ENCODE data around the gene ENPP3. TPM values are rescaled to one million over a fixed set of nuclear protein-coding genes. Genes with fewer than 3 reads are reported as not detected.

The ENPP3 gene
- total and polyA plus RNA-seq, 8 donors, result 0.31 to 13.0 (median 0.61) TPM; not detected in 2

DNA sequence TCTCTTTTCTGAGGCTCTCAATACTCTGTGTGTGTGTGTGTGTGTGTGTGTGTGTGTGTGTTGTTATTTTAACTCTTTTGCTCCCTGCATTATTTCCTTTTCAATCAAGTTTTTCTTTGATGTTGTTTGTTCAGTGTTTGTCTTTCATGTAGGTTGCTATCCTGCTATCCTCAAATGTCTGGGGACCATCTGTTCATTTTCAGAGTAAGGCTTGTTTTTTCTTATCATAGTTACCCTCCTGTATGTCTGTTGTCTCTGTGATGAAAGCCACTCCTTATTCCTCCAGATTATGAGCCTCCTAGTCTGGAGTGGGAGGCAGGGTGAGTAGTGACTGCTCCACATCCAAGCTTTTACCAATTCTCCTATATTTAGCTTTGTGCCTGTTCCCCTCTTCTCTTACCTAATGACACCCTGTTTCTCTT, 9.2 kb downstream of the ENPP3 start:
- no peak overlapping the region for H3K4me3 ChIP-seq
- no peaks in the 10 kb centered on the region for H3K9me3 ChIP-seq
- TF ChIP-seq, protein P1, sequence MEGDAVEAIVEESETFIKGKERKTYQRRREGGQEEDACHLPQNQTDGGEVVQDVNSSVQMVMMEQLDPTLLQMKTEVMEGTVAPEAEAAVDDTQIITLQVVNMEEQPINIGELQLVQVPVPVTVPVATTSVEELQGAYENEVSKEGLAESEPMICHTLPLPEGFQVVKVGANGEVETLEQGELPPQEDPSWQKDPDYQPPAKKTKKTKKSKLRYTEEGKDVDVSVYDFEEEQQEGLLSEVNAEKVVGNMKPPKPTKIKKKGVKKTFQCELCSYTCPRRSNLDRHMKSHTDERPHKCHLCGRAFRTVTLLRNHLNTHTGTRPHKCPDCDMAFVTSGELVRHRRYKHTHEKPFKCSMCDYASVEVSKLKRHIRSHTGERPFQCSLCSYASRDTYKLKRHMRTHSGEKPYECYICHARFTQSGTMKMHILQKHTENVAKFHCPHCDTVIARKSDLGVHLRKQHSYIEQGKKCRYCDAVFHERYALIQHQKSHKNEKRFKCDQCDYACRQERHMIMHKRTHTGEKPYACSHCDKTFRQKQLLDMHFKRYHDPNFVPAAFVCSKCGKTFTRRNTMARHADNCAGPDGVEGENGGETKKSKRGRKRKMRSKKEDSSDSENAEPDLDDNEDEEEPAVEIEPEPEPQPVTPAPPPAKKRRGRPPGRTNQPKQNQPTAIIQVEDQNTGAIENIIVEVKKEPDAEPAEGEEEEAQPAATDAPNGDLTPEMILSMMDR (IDR thresholded peaks at IDR 0.05), result no peak
- TF ChIP-seq POLR2A (IDR thresholded peaks at IDR 0.05), result no peak
- TF ChIP-seq POLR2AphosphoS5 (IDR thresholded peaks at IDR 0.05), result no peak
- TF ChIP-seq EP300 (IDR thresholded peaks at IDR 0.05), result no peak
- DNase-seq, result no peak
- H3K27ac ChIP-seq, result no peak overlapping the region
- no peaks in the 10 kb centered on the region for H3K36me3 ChIP-seq
- no peaks in the 10 kb centered on the region for H3K27me3 ChIP-seq
- H3K4me1 ChIP-seq, result peaks cover 0 to 7% (median 3%) of the 10 kb centered on the region in 4 donors
- intact Hi-C loops (cut with DNase I; ENCODE audit: low total_unique reads), result no loop called here

DNA sequence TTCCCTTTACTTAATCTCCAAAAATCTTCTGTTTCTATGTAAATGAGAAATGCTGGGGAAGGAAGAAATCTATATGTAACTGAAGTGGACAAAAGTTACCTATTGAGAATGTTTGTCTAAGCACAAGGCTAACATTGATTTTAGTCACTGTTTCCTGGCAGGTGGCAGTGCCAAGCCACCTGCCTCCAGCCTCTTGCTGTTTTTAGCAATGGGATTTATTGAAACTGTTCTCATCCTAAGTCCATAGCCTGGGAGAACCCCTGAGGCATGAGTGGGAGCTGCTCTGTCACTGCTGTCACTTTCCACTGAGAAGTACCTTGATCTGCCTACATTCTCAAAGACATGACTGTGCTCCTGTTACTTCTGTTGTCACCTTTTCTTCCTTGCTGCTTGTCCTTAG, 14.7 kb downstream of the ENPP3 start:
- no peak overlapping the region for H3K4me3 ChIP-seq
- intact Hi-C loops (cut with DNase I; ENCODE audit: low total_unique reads), result no loop called here
- no peaks in the 10 kb centered on the region for H3K36me3 ChIP-seq
- H3K9me3 ChIP-seq, result no peaks in the 10 kb centered on the region
- TF ChIP-seq POLR2A (IDR thresholded peaks at IDR 0.05), result no peak
- peak in 1 of 3 donors; percentile 11 for TF ChIP-seq POLR2AphosphoS5 (IDR thresholded peaks at IDR 0.05)
- DNase-seq, result peak; percentile 50 to 73
- H3K4me1 ChIP-seq, result peaks cover 0 to 25% (median 17%) of the 10 kb centered on the region in 4 donors
- no peaks in the 10 kb centered on the region for H3K27me3 ChIP-seq
- H3K27ac ChIP-seq, result peak overlapping the region; percentile 62 to 75 (median 73)

DNA sequence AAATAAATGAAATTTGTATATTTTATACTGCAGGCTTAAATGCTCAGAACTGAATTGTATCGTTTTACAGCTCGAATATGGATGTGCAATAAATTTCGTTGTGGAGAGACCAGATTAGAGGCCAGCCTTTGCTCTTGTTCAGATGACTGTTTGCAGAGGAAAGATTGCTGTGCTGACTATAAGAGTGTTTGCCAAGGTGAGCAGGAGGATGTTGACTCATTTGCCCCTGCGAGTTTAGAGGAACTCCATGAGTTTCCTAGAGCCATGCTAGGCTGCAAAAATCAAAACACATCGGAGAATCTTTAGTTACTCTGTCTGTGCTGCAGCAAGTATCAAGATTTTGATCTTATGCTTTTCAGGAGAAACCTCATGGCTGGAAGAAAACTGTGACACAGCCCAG, 15.4 kb downstream of the ENPP3 start:
- intact Hi-C loops (cut with DNase I; ENCODE audit: low total_unique reads), result no loop called here
- 16 to 32% (median 23%) methylated on average over 5 of the region's 5 CpGs for WGBS, 5 donors
- Histone ChIP-seq H3K27me3 (no peaks in the 10 kb centered on the region), H3K4me1 (peaks cover 0 to 25% (median 17%) of the 10 kb centered on the region in 4 donors), H3K36me3 (no peaks in the 10 kb centered on the region), H3K9me3 (no peaks in the 10 kb centered on the region), H3K4me3 (no peak overlapping the region), H3K27ac (peak overlapping the region; percentile 52 to 75 (median 65))
- no peak for TF ChIP-seq POLR2AphosphoS5 (IDR thresholded peaks at IDR 0.05)
- no peak for TF ChIP-seq EP300 (IDR thresholded peaks at IDR 0.05)
- no peak for TF ChIP-seq POLR2A (IDR thresholded peaks at IDR 0.05)
- TF ChIP-seq, protein P1 (IDR thresholded peaks at IDR 0.05), result no peak
- peak in 1 of 2 donors; percentile 32 for DNase-seq

DNA sequence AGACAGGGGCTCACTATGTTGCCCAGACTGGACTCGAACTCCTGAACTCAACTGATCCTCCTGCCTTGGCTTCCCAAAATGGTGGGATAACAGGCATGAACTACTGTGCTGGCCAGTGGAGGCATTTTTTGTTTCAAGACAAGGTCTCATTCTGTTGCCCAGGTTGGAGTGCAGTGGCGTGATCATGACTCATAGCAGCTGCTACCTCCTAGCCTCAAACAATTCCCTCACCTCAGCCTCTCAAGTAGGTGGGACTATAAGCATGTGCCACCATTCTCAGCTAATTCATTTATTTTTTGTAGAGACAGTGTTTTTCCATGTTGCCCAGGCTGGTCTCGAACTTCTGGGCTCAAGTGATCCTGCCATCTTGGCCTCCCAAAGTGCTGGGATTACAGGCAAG, 17.2 kb downstream of the ENPP3 start:
- no peaks in the 10 kb centered on the region for H3K27me3 ChIP-seq
- H3K9me3 ChIP-seq, result no peaks in the 10 kb centered on the region
- peaks cover 0 to 25% (median 17%) of the 10 kb centered on the region in 4 donors for H3K4me1 ChIP-seq
- H3K36me3 ChIP-seq, result no peaks in the 10 kb centered on the region
- TF ChIP-seq POLR2AphosphoS5 (IDR thresholded peaks at IDR 0.05) (no peak), EP300 (IDR thresholded peaks at IDR 0.05) (no peak), POLR2A (IDR thresholded peaks at IDR 0.05) (no peak)
- TF ChIP-seq, protein P1 (IDR thresholded peaks at IDR 0.05), result no peak
- intact Hi-C loops (cut with DNase I; ENCODE audit: low total_unique reads), result no loop called here
- H3K27ac ChIP-seq, result no peak overlapping the region
- 91 to 95% (median 95%) methylated on average over 3 of the region's 3 CpGs for WGBS, 5 donors
- no peak for DNase-seq
- H3K4me3 ChIP-seq, result no peak overlapping the region

DNA sequence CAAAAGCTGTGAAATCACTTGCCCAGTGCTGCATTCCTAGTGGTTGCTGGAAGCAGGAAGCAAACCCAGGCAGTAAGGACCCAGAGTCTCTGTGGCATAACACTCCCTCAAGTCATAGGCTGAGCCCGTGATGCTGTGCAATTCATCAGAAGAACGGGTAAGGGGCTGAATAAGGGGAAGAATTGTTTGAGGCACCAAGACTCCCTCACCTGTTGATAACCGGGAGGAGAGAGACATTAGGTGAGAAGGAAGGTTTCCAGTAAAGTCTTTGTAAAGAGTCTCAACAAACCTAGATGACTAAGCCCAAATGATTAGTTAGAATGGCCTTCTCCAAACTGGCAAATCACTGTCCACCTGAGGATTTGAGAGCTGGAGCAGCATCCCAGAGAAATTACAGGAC, 18.3 kb downstream of the ENPP3 start:
- no peak for TF ChIP-seq POLR2A (IDR thresholded peaks at IDR 0.05)
- TF ChIP-seq EP300 (IDR thresholded peaks at IDR 0.05), result no peak
- TF ChIP-seq POLR2AphosphoS5 (IDR thresholded peaks at IDR 0.05), result no peak
- TF ChIP-seq, protein P1 (IDR thresholded peaks at IDR 0.05), result no peak
- WGBS, 5 donors, result 84 to 97% (median 88%) methylated on average over 3 of the region's 3 CpGs

More for the DNA sequence above, 18.3 kb downstream of the ENPP3 start:
- Histone ChIP-seq H3K27me3 (no peaks in the 10 kb centered on the region), H3K36me3 (no peaks in the 10 kb centered on the region), H3K9me3 (no peaks in the 10 kb centered on the region), H3K27ac (no peak overlapping the region), H3K4me1 (peaks cover 0 to 25% (median 17%) of the 10 kb centered on the region in 4 donors), H3K4me3 (no peak overlapping the region)
- DNase-seq, result no peak
- intact Hi-C loops (cut with DNase I; ENCODE audit: low total_unique reads), result no loop called here

Data from stomach (tissue), 9 donors.